PC-9 (cell line): ENCODE measurements around the gene PPFIBP1.

ENCODE experiments used
- CTCF ChIP-seq: fragments of 200-600 bp; sonication (generic); conservative IDR thresholded peaks from 2 replicates; pipeline ENCODE4 v1.6.1; 2017; ENCODE audit warnings: mixed run types, antibody characterized with exemption, mild to moderate bottlenecking, moderate library complexity
- EZH2 ChIP-seq: fragments of 200-600 bp; sonication (generic); IDR thresholded peaks from 2 replicates; pipeline ENCODE4 v1.8.0; 2017; ENCODE audit warnings: antibody characterized with exemption, low read depth

DNA sequence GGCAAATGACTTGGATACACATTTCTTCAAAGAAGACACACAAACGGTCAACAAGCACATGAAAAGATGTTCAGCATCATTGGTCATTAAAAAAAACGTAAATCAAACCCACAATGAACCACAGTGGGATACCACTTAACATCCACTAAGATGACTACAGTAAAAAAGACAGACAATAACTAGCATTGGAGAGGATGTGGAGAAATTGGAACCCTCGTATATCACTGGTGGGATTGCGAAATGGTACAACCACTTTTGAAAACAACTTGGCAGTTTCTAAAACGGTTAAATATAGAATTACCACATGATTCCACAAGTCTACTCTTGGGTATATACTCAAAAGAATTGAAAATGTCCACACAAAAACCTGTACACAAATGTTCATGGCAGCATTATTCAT, 25.2 kb upstream of the PPFIBP1 start:
- TF ChIP-seq CTCF (no peak), EZH2 (no peak)
